ENCODE results near the gene ADTRP. TPM values are rescaled to one million over a fixed set of nuclear protein-coding genes. Genes with fewer than 3 reads are reported as not detected.

The ADTRP gene
- total RNA-seq, 1 experiment from 2014 or later = 0.50 TPM

DNA sequence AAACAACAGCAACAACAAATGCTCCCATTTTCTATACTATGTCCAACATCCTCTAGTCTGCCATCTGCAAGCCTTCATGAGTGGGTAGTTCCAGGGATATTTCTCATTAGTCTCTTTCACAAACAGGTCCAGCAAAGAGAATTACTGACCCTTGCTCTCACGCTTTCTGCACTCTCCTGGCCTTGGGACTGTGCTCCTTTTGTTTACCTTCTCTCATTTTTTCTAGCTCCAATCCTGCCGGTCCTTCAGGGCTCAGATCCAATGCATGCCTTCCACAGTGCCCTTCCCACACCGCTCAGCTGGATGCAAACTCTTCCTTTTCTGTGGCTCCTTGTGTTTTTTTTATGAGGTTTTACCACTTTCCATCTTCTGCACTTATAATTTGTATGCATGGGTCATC, 47.2 kb downstream of the ADTRP start:
- DNase-seq (ENCODE audit: low spot score) (no peak), ATAC-seq (no peak)
- Mint-ChIP-seq H3K4me1 (peaks cover 6% of the 10 kb centered on the region; the same call in 1 of the 2 replicates), H3K36me3 (no peaks in the 10 kb centered on the region), H3K27me3 (ENCODE audit: low read depth) (no peaks in the 10 kb centered on the region), H3K27ac (no peak overlapping the region), H3K9me3 (peaks cover 2% of the 10 kb centered on the region), H3K4me3 (no peak overlapping the region)
- no peak for TF ChIP-seq CTCF (IDR thresholded peaks at IDR 0.05)
- TF ChIP-seq ZNF423 (CRISPR knock-in tag; IDR thresholded peaks at IDR 0.05) = no peak
- TF ChIP-seq EMX1 (CRISPR knock-in tag; IDR thresholded peaks at IDR 0.05) = no peak
- TF ChIP-seq ZNF416 (CRISPR knock-in tag; IDR thresholded peaks at IDR 0.05) = no peak
- TF ChIP-seq OVOL2 (CRISPR knock-in tag; IDR thresholded peaks at IDR 0.05; ENCODE audit: borderline replicate concordance) = no peak
- TF ChIP-seq ZNF671 (CRISPR knock-in tag; IDR thresholded peaks at IDR 0.05) = no peak
- no peak for TF ChIP-seq MAX (CRISPR knock-in tag; IDR thresholded peaks at IDR 0.05)
- no peak for TF ChIP-seq GABPB1 (CRISPR knock-in tag; IDR thresholded peaks at IDR 0.05)
- TF ChIP-seq NR2C2 (CRISPR knock-in tag; IDR thresholded peaks at IDR 0.05) = no peak
- TF ChIP-seq, protein P1, sequence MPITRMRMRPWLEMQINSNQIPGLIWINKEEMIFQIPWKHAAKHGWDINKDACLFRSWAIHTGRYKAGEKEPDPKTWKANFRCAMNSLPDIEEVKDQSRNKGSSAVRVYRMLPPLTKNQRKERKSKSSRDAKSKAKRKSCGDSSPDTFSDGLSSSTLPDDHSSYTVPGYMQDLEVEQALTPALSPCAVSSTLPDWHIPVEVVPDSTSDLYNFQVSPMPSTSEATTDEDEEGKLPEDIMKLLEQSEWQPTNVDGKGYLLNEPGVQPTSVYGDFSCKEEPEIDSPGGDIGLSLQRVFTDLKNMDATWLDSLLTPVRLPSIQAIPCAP (CRISPR knock-in tag; IDR thresholded peaks at IDR 0.05) = no peak
- TF ChIP-seq ERG (CRISPR knock-in tag; IDR thresholded peaks at IDR 0.05) = no peak
- TF ChIP-seq MYBL2 (CRISPR knock-in tag; IDR thresholded peaks at IDR 0.05) = no peak
- TF ChIP-seq JUN (CRISPR knock-in tag; IDR thresholded peaks at IDR 0.05) = no peak
- TF ChIP-seq ESRRA (CRISPR knock-in tag; IDR thresholded peaks at IDR 0.05; ENCODE audit: borderline replicate concordance) = no peak
- TF ChIP-seq, protein P2, sequence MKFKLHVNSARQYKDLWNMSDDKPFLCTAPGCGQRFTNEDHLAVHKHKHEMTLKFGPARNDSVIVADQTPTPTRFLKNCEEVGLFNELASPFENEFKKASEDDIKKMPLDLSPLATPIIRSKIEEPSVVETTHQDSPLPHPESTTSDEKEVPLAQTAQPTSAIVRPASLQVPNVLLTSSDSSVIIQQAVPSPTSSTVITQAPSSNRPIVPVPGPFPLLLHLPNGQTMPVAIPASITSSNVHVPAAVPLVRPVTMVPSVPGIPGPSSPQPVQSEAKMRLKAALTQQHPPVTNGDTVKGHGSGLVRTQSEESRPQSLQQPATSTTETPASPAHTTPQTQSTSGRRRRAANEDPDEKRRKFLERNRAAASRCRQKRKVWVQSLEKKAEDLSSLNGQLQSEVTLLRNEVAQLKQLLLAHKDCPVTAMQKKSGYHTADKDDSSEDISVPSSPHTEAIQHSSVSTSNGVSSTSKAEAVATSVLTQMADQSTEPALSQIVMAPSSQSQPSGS (CRISPR knock-in tag; IDR thresholded peaks at IDR 0.05; ENCODE audit: borderline replicate concordance, low read depth) = no peak
- TF ChIP-seq ZNF263 (CRISPR knock-in tag; IDR thresholded peaks at IDR 0.05; ENCODE audit: low read depth) = no peak
- TF ChIP-seq, protein P3, sequence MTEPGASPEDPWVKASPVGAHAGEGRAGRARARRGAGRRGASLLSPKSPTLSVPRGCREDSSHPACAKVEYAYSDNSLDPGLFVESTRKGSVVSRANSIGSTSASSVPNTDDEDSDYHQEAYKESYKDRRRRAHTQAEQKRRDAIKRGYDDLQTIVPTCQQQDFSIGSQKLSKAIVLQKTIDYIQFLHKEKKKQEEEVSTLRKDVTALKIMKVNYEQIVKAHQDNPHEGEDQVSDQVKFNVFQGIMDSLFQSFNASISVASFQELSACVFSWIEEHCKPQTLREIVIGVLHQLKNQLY (CRISPR knock-in tag; IDR thresholded peaks at IDR 0.05) = no peak
- TF ChIP-seq FOXJ3 (CRISPR knock-in tag; IDR thresholded peaks at IDR 0.05; ENCODE audit: borderline replicate concordance) = no peak
- TF ChIP-seq ATF3 (CRISPR knock-in tag; conservative IDR thresholded peaks at IDR 0.05) = no peak
- ChIA-PET CTCF (no interaction called here), POLR2A (no interaction called here)

DNA sequence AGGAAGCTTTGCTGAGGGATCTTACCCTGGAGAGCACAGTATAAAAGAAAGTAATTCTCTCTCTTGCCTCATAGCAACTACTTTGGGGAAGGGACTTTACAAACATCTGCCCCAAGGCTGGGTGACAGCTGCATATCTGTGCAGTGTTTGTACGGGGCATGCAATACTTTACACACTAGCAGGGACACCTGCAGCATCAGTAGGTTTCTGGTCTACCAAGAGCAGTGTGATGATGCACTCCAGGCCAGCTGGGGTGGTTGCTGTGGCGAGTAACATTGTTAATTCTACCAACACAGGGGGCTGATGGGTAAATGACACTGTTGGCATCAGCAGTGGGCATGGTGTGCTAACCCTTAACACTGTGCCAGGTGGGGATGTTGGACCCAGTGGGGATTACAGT, 48.0 kb downstream of the ADTRP start:
- Mint-ChIP-seq H3K4me3 (no peak overlapping the region), H3K9me3 (peaks cover 8% of the 10 kb centered on the region), H3K36me3 (no peaks in the 10 kb centered on the region), H3K4me1 (peaks cover 6% of the 10 kb centered on the region; the same call in 1 of the 2 replicates), H3K27me3 (ENCODE audit: low read depth) (no peaks in the 10 kb centered on the region), H3K27ac (no peak overlapping the region)
- DNase-seq (ENCODE audit: low spot score) (no peak), ATAC-seq (no peak)
- ChIA-PET CTCF (no interaction called here), POLR2A (no interaction called here)
- TF ChIP-seq STAT6 (CRISPR knock-in tag; conservative IDR thresholded peaks at IDR 0.05; ENCODE audit: low read depth) (no peak), ZNF219 (CRISPR knock-in tag; IDR thresholded peaks at IDR 0.05; ENCODE audit: borderline replicate concordance) (no peak)
- TF ChIP-seq, protein P4, sequence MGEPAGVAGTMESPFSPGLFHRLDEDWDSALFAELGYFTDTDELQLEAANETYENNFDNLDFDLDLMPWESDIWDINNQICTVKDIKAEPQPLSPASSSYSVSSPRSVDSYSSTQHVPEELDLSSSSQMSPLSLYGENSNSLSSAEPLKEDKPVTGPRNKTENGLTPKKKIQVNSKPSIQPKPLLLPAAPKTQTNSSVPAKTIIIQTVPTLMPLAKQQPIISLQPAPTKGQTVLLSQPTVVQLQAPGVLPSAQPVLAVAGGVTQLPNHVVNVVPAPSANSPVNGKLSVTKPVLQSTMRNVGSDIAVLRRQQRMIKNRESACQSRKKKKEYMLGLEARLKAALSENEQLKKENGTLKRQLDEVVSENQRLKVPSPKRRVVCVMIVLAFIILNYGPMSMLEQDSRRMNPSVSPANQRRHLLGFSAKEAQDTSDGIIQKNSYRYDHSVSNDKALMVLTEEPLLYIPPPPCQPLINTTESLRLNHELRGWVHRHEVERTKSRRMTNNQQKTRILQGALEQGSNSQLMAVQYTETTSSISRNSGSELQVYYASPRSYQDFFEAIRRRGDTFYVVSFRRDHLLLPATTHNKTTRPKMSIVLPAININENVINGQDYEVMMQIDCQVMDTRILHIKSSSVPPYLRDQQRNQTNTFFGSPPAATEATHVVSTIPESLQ (CRISPR knock-in tag; IDR thresholded peaks at IDR 0.05) = no peak
